Cardiac fibroblast (primary cell): ENCODE data around the gene JAKMIP1.

ENCODE experiments used
- DNase-seq, 2 donors: peaks; one replicate each; pipeline versions ENCODE4 v3.0.0 to v3.0.0-alpha.2; 2010; ENCODE audit warnings: low read depth in 2 of 2
- H3K4me3 ChIP-seq, 2 donors: replicated peaks in 1 of 2; 1 replicate in 1 of 2; 2 replicates in 1 of 2; pipeline ENCODE4 v1.5.1; 2011; ENCODE audit warnings: low read depth in 2 of 2, low read length in 2 of 2, mild to moderate bottlenecking in 2 of 2, moderate library complexity in 1 of 2
- CTCF ChIP-seq: IDR thresholded peaks from one replicate; pipeline ENCODE4 v1.5.1; 2011; ENCODE audit warnings: low read depth, mild to moderate bottlenecking, low read length, inconsistent platforms

The JAKMIP1 gene

GRCh38 chr4:6182376-6183280 lies 17.7 kb downstream of the JAKMIP1 start:
- no peak overlapping the region for H3K4me3 ChIP-seq
- DNase-seq = no peak
- TF ChIP-seq CTCF = no peak

GRCh38 chr4:6180841-6181631 lies 19.3 kb downstream of the JAKMIP1 start:
- no peak for TF ChIP-seq CTCF

GRCh38 chr4:6179362-6179761 lies 21.0 kb downstream of the JAKMIP1 start:
- TF ChIP-seq CTCF = no peak
- H3K4me3 ChIP-seq = no peak overlapping the region
- no peak for DNase-seq

More at GRCh38 chr4:6180841-6181631, 19.3 kb downstream of the JAKMIP1 start:
- no peak overlapping the region for H3K4me3 ChIP-seq
- no peak for DNase-seq

- no peak overlapping the region for H3K4me3 ChIP-seq
- TF ChIP-seq CTCF = no peak
- no peak for DNase-seq
These were observed 21.6 kb downstream of the JAKMIP1 start for GRCh38 chr4:6178757-6179156.

- TF ChIP-seq CTCF = no peak
- no peak for DNase-seq
- H3K4me3 ChIP-seq = no peak overlapping the region
These were observed 22.7 kb downstream of the JAKMIP1 start for GRCh38 chr4:6177587-6178197.

- H3K4me3 ChIP-seq = no peak overlapping the region
- no peak for DNase-seq
- TF ChIP-seq CTCF = no peak
These were observed 24.9 kb downstream of the JAKMIP1 start for GRCh38 chr4:6175426-6175825.
